HG02981 (cell line): ENCODE data around the gene CALY.
A peak's percentile ranks its signal among the peaks of the same experiment; 100 is the strongest.

Source experiments
- ATAC-seq: cut with Tn5 transposase; IDR thresholded peaks from one replicate; pipeline ENCODE4 v1.9.1; 2021; ENCODE audit warnings: mild to moderate bottlenecking, moderate library complexity; ENCODE audit not compliant: unreplicated experiment

CALY gene

GRCh38 chr10:133292919-133293809, 43.5 kb downstream of the CALY start:
- ATAC-seq, result no peak

- no peak for ATAC-seq
Observed at GRCh38 chr10:133289761-133290160, 46.9 kb downstream of the CALY start.

DNA sequence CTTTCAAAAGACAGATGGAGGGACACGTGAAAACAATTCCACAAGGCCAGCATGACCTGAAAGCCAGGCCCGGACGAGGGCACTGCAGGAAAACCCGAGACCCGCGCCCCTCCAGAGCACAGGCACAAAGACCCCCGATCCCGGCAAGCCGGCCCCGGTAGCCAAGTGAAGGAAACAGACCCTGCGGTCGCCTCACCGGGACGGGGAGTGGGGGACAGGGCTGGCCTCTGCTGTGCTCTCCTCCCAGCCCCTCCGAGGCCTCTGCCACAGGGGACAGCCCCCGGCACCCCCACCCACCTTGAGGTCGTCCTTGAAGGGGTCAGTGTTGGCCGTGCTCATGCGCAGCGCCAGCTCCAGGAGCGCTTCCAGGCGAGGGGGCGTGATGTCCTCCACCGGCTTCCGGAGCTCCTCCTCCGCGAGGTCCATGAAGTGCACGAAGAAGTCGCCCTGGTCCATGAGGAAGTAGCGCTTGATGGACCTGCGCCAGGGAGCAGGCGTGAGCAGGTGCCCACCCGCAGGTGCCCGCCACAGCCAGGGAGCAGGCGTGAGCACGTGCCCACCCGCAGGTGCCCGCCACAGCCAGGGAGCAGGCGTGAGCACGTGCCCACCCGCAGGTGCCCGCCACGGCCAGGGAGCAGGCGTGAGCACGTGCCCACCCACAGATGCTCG, 48.7 kb downstream of the CALY start:
- ATAC-seq, result no peak

- no peak for ATAC-seq
Observed at GRCh38 chr10:133286366-133286765, 50.3 kb downstream of the CALY start.

DNA sequence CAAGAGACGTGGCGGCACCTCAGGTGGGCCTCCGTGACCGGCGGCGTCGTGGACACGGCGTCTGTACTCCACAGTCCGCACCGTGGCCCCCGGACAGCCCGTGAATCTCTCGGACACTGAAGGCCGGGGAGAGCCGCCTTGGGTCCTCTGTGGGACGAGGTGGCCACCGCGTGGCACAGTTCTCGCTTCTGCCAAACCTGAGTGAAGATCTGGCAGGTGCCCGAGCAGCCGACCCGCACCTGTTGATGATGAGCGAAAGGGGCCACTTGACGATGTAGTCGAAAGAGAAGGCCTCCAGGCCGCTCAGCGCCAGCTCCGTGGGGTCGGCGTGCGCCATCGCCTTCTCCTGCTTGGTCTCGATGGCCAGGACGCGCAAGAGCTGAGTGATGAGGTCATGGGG, 51.5 kb downstream of the CALY start:
- ATAC-seq, result no peak

DNA sequence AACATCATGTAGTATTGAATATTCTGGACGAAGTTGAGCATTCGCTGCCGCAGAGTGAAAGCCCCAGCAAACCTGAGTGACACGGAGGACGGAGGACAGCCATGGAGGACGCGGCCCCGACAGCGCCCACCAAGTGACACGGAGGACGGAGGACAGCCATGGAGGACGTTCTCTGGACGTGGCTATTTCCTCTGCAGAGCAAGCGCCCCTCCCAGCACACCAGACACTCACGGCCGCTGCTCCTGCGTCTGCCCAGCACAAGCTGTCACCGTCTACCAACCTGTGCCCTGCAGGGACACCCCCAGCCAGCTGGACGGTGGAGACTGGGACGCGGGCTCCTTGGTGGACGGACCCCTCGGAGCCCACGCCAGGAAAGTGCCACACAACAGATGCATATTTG, 52.8 kb downstream of the CALY start:
- no peak for ATAC-seq

GRCh38 chr10:133282846-133283390, 53.8 kb downstream of the CALY start:
- no peak for ATAC-seq

DNA sequence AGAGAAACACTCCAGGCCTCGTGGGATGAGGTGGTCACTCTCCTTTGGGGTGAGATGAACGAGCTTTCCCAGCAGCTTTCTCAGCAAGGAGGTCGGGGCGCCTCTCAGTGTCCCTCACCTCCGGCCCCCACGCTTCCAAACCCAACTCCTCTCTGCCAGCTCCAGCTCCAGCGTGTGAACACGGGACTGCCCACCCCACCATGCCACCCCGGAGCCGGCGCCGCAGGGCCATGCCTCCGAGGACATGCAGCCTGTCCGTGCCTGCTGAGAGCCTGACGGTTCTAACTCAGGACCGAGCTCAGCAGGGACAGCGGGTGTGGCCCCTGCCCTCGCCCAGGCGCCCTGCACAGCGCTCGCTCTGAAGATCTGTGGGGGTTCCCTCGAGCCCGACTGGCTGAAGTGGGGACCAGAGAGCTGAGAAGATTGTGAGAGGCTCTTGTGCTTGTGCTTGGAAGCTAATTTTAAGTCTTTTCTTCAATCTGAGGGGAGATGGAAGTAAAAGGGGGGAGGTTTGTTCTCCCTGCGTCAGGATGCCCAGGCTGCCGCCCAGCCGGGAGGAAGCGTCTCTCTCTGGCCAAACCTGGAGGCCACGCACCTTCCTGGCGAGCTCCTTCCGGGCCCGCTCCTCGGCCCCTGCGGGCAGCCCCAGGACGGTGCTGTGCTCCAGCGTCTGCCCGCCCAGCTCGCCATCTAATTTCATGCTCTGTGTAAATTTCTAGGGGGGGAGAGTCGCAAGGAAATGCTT, 54.9 kb downstream of the CALY start:
- no peak for ATAC-seq

DNA sequence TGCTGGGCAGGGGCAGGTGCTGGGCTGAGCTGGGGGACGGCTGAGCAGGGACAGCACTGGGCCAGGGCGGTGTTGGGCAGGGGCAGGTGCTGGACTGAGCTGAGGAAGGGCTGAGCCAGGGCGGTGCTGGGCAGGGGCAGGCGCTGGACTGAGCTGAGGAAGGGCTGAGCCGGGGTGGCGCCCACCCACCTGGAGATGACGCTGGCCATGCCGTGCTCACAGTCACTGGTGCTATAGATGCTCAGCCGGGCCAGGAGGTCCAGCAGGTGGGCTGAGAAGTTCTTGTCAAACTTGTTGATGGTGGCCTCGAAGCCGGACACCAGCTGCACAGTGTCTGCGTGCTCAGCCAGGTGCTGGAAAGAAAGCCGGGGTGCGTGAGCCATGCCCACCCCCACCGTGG, 55.6 kb downstream of the CALY start:
- no peak for ATAC-seq

DNA sequence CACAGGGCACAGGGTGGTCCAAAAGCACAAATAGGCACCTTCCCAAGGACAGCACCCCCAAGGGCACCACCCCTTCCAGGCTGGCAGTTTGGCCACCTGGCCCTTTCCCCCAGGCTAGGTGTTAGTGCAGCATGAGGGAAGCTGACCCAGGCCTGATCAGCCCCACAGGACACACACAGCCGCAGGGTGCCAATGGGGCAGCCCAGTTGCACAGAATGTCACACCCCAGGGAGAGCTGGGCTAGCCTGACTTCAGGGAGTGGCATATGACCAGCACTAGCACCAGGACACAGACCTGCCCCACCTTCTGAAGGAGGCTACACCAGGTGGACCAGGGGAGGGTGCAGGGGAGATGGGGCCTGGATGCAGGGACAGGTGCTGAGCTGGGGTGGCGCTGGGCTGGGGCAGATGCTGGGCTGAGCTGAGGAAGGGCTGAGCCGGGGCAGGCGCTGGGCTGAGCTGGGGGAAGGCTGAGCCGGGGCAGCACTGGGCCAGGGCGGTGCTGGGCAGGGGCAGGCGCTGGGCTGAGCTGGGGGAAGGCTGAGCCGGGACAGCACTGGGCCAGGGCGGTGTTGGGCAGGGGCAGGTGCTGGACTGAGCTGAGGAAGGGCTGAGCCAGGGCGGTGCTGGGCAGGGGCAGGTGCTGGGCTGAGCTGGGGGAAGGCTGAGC, 56.2 kb downstream of the CALY start:
- ATAC-seq, result no peak

- no peak for ATAC-seq
Observed at GRCh38 chr10:133279326-133280226, 57.1 kb downstream of the CALY start.

DNA sequence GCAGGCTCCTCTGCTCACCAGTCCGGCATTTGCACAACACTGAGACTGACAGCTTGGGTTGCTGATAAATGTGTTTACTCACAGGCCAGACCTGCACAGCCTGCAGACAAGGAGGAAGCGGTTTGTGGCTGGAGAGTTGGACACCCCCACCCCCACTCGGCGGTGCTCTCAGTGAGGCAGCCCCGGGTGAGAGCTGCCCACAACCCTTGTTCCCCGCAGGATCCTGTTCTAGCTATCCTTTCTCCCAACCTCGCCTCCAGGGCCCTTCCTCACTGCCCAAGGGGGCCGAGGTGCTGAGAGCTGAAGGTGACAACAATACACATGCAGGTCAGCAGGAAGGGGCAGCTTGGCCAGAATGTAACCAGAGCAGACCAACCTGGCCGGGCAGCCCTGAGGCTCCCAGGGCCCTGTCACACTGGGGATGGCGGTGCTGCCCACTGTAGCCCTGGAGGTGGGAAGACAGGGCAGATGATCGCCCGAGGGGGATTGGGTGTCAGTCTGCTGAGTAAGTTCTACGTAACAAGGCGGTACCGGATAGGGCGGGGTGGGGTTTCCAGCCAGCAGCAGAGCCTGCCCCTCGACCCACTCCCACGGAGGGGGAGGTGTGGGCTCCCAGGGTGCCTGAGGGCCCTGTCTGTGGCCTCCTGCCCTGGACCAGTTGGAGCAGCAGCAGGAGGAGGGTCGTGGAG, 58.0 kb downstream of the CALY start:
- peak; percentile 40 for ATAC-seq

DNA sequence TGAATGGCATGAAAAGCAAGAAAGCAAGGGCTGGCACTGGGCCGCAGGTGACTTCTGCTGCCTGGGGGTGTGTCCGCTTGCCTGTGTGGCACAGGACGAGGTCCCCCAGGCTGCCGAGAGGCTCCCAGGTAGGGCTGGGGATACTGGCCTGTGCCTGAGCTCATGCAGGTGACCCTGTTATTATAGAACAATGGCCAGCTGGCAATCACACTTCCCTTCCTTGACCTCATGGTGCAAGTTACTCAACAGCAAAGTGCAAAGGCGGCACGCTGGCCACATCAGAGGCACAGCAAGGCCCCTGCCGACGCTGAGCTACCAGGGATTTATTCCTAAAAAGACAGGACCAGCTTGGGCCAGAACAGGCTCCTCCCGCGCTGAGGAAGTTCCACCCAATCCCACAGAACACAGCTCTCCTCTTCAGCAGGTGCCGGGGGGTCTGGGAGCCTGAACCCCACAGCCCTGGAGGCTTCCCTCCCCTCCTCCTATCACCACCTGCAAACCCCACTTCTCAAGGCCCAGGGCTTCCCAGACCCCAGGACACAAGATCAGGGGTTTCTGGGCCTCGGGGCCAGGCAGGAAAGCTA, 58.6 kb downstream of the CALY start:
- ATAC-seq, result no peak

GRCh38 chr10:133277277-133277992, 59.3 kb downstream of the CALY start:
- no peak for ATAC-seq

- peak; percentile 45 for ATAC-seq
Observed at GRCh38 chr10:133276435-133277201, 60.1 kb downstream of the CALY start, which contains the start of gene ADAM8. Gene ADAM8 (minus strand): TSS chr10:133276868. CDS start chr10:133276817, 51 bp downstream.

GRCh38 chr10:133276100-133276434, 60.6 kb downstream of the CALY start:
- no peak for ATAC-seq

DNA sequence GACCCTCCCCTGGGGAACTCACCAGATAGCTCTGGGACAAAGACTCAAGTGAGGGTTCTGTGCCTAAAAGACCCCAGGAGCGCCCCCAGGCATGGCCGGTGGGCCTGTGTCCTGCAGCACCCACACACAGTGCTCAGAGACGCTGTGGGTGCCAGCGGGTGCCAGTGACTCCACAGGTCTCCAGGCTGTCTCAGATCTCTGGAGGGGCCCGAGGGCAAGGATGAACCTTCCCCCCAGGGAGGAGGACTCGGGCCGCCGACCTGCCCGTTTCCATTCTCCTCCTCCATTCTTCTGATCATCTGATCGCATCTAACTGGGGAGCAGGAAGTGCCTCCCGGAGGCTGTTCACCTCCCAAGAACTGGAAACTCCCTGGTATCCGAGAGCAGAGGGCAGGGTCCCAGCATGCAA, 61.0 kb downstream of the CALY start:
- ATAC-seq, result peak; percentile 35
